Medulla oblongata (tissue), 1 donor: ENCODE results near the gene INAFM2.

Experiments
- DNase-seq: peaks from one replicate; pipeline ENCODE4 v3.0.0-alpha.2; 2015; ENCODE audit errors: extremely low spot score

INAFM2 gene

DNA sequence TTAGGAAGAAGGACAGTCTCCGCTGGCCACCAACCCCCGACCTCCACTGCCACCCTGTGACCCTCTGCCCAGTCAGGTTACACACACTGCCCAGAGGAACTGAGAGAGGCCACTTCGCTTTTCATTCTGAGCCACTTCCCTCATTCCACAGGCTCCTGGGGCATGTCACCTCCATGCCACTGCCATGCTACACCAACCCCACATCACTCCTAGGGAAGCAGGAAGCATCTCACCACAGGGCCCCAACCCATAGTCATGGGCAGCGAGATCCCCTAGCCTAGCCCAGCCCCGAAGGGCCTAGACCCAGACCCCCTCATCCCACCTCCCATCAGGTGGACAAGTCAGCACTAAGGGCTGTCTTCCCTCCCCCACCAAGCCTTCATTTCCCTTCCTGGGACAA is 17.1 kb upstream of the INAFM2 start:
- peak; percentile 75 for DNase-seq

DNA sequence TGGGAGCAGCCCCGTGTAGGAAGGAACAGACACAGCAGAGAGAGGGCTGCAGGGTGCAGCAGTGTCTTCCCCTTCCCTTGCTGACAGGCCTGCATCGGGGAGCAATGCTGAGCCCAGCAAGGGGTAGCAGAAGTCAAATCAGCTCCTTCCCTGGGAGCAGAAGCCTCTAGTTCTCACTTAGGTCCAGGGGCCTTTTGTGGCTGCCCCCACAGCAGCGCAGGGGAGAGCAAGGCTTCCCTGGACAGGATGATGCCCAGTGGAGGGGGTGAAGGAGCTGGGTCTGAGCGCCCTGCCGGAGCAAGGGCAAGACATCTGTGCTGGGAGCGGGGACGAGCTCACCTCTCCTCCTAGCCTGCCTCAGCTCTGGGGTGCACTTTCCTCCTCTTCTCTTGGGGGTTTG is 16.6 kb upstream of the INAFM2 start:
- DNase-seq = no peak

- peak; percentile 54 for DNase-seq
These were observed 15.9 kb upstream of the INAFM2 start, which contains the start of gene PLCB2 for GRCh38 chr15:40307421-40308211. TSS of gene PLCB2 (minus strand) at chr15:40307935. CDS start at chr15:40307672, 263 bp downstream.

GRCh38 chr15:40309344-40309862 is 14.1 kb upstream of the INAFM2 start:
- DNase-seq = no peak

GRCh38 chr15:40310001-40310959 is 13.2 kb upstream of the INAFM2 start:
- peak; percentile 59 for DNase-seq

DNA sequence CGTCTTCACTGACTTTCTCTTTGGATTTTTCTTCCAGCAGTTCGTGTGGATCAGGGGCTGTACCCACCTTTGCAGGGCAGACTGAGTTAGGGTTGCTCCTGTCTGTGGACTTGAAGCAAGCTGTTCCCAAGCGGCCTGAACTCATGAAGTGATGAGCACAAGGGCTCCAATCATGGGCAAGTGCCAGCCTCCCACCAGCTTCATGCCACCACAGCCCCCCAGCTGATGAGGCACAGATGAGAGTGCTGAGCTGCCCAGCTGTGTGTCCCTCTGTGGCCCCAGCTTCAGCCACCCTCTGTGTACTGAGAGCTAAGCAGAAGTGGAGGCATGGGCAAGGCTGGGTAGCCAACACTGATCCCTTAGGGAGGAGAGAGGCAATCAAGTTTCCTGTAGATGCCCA is 12.5 kb upstream of the INAFM2 start:
- DNase-seq = no peak

- no peak for DNase-seq
These were observed 10.9 kb upstream of the INAFM2 start for GRCh38 chr15:40312370-40313158.

- peak; percentile 71 for DNase-seq
These were observed 9.7 kb upstream of the INAFM2 start for GRCh38 chr15:40313531-40314398.

- DNase-seq = no peak
These were observed 8.7 kb upstream of the INAFM2 start for GRCh38 chr15:40314723-40315276.

- DNase-seq = no peak
These were observed 6.6 kb upstream of the INAFM2 start for GRCh38 chr15:40316931-40317330.

DNA sequence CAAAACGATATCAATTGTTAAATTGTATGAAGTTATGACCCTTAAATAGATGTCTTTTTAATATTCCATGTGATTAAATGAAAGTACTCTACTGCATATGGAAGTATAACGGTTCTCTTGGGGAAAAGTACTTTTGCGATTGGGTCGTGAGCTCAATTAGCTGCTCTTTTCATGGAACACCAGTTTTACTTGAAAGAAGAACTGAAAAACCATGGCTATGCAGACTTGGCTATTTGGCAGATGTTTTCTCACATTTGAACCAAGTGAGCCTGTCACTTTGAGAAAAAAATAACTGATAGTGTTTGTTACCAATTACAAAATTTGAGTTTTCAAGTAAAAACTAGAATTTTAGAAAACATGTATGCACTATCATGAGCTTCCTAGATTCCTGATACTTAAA is 5.9 kb upstream of the INAFM2 start:
- DNase-seq = no peak

DNA sequence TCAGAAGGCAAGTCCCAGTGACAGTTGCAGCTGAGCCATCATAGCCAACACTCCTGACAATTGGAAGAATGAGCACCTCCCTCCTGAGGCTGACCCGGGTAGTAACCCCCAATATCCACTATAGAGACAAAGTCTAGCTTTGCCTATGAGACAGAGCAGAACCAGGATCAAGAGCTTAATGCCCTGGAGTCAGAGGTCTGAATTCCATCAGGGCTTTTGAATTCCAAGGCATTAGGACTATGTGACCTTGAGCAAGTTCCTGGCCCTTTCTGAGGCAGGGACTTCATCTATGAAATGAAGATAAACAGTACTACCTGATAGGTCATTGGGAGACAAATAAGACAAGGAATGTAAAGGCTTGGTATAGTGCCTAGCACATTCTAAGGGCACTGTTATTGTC is 3.1 kb upstream of the INAFM2 start:
- no peak for DNase-seq

- DNase-seq = peak; percentile 86
These were observed 2.5 kb upstream of the INAFM2 start for GRCh38 chr15:40320931-40321371.

DNA sequence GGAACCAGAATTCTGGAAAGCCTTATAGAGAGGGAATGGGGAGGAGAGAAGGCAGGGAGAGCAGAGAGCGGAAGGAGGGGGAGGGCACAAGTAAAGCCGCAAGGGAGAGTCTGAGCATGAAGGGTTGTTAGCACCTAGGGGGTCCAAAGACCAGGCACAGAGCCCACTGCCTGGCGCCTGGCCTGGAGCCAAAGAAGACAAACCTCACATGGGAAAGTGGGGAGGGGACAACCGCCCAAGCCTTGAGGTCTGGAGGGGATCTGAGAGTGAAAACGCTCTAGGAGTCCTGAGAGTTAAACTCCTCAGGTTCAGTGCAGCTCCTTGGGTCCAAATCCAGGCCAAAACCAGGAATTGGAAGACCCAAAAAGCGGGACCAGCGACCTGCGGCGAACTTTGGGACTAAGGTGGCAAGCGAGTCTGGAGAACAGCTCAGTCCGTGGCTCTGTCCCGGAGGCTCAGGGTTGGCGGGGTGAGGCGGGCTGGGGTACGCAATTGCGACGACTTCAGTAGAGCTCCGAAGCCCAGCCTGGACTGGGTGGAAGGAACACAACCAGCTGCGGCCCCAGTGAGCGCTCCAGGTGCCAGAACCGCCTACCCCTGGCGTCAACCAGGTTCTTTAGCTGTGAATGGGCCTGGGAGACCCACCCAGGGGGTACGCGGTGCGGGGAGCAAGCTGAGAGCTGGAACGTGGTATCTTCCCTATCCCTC is 807 bp upstream of the INAFM2 start:
- no peak for DNase-seq

DNA sequence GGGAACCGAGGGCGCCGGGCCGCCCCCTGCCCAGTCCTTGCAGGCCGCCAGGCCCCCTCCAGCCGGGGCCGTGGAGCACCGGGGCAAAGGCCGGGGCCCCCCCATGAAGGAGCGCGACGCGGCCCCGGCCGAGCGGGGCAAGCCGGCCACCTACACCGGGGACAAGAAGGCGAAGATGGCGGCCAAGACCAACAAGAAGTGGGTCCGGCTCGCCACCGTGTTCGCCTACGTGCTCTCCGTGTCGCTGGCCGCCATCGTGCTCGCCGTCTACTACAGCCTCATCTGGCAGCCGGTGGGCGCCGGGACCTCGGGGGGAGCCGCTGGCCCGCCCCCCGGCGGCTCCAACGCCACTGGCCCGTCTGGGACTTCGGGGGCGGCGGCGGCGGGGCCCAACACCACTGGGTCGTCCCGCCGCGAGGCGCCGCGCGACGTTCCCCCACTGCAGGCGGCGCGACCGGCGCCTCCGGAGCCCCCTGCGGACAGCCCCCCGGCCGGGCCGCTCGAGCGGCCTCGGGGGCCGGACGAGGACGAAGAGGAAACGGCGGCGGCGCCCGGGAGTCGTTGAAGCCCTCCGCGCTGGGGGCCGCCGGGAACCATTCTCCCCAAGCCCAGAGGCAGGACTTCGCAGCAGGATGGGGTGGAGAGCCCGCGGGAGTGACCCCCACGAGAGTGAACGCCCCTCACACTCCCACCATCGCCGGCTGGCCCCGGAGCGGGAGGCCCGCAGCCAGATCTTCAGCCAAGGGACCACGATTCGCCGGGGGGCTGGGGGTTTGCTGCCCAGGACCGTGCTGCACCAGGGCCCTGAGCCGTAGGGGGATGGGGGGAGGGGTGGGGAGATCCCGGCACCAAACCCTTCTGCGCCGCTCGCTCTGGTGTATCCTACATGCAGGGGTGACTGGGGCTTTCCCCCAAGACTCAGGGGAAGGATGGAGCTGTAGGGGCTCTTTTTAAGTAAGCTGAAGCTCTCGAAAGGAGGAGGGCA is 753 bp downstream of the INAFM2 start:
- DNase-seq = no peak

DNA sequence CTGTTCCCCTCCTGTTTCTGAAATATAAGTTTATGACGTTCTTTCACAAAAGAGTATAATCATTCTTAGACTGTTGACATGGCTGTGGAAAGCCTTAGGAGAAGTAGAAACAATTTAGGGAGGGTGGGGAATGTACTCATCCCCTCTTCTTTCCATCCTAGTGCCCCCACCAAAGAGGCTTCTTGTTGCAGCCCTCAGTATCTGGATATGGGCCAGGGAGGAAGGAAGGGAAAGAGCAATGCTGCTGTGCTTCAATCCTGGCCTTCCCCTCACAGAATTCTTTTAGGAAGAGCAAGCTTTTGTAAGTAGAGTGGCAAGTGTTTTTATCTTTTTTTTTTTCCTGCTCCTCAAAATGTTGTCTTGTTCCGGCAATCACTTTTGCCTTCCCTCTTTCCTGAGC is 1.7 kb downstream of the INAFM2 start:
- DNase-seq = peak; percentile 61

- DNase-seq = no peak
These were observed 2.2 kb downstream of the INAFM2 start for GRCh38 chr15:40325700-40326099.

- DNase-seq = no peak
These were observed 4.0 kb downstream of the INAFM2 start for GRCh38 chr15:40327457-40327856.
